ENCODE measurements around the gene DISC1. TPM values are rescaled to one million over a fixed set of nuclear protein-coding genes. Genes with fewer than 3 reads are reported as not detected.
A peak's percentile ranks its signal among the peaks of the same experiment; 100 is the strongest.

DISC1 gene
- total and polyA plus RNA-seq, 12 donors: 1.0 to 21.0 (median 9.7) TPM

- Histone ChIP-seq H3K9me3 (replicated peaks in 1 of 3) (no peaks in the 10 kb centered on the region), H3K4me3 (no peak overlapping the region), H3K27ac (no peak overlapping the region), H3K36me3 (replicated peaks in 1 of 2) (no peaks in the 10 kb centered on the region), H3K27me3 (no peaks in the 10 kb centered on the region), H3K4me1 (replicated peaks in 1 of 2) (no peaks in the 10 kb centered on the region)
- TF ChIP-seq CTCF (IDR thresholded peaks at IDR 0.05) (no peak), POLR2A (IDR thresholded peaks at IDR 0.05) (no peak)
- WGBS, 4 donors: 92 to 95% (median 93%) methylated on average over 7 of the region's 7 CpGs
- no peak for DNase-seq
- intact Hi-C loops (cut with DNase I): no loop called here
Observed at GRCh38 chr1:231893400-231894102, 267.0 kb downstream of the DISC1 start.

- no peak overlapping the region for H3K4me3 ChIP-seq
- no peak for DNase-seq
- H3K36me3 ChIP-seq (replicated peaks in 1 of 2): no peaks in the 10 kb centered on the region
- H3K9me3 ChIP-seq (replicated peaks in 1 of 3): no peaks in the 10 kb centered on the region
- no peaks in the 10 kb centered on the region for H3K4me1 ChIP-seq (replicated peaks in 1 of 2)
- H3K27me3 ChIP-seq: no peaks in the 10 kb centered on the region
- TF ChIP-seq POLR2A (IDR thresholded peaks at IDR 0.05) (no peak), CTCF (IDR thresholded peaks at IDR 0.05) (no peak)
- WGBS, 4 donors: 94 to 99% (median 97%) methylated on average over 4 of the region's 4 CpGs
- no peak overlapping the region for H3K27ac ChIP-seq
- intact Hi-C loops (cut with DNase I): no loop called here
Observed at GRCh38 chr1:231896806-231897205, 270.2 kb downstream of the DISC1 start.

- H3K4me3 ChIP-seq: no peak overlapping the region
- no peaks in the 10 kb centered on the region for H3K36me3 ChIP-seq (replicated peaks in 1 of 2)
- no peak overlapping the region for H3K27ac ChIP-seq
- no peak for DNase-seq
- WGBS, 4 donors: 95 to 100% (median 97%) methylated on average over 2 of the region's 2 CpGs
- TF ChIP-seq CTCF (IDR thresholded peaks at IDR 0.05) (no peak), POLR2A (IDR thresholded peaks at IDR 0.05) (no peak)
- H3K4me1 ChIP-seq (replicated peaks in 1 of 2): no peaks in the 10 kb centered on the region
- H3K9me3 ChIP-seq (replicated peaks in 1 of 3): no peaks in the 10 kb centered on the region
- intact Hi-C loops (cut with DNase I): no loop called here
- H3K27me3 ChIP-seq: no peaks in the 10 kb centered on the region
Observed at GRCh38 chr1:231899046-231899445, 272.5 kb downstream of the DISC1 start.

GRCh38 chr1:231899713-231900435 is 273.3 kb downstream of the DISC1 start:
- peak overlapping the region in 1 of 4 donors; percentile 35 for H3K4me3 ChIP-seq
- TF ChIP-seq POLR2A (IDR thresholded peaks at IDR 0.05): no peak
- TF ChIP-seq CTCF (IDR thresholded peaks at IDR 0.05): no peak
- no peaks in the 10 kb centered on the region for H3K36me3 ChIP-seq (replicated peaks in 1 of 2)
- H3K4me1 ChIP-seq (replicated peaks in 1 of 2): no peaks in the 10 kb centered on the region
- H3K9me3 ChIP-seq (replicated peaks in 1 of 3): no peaks in the 10 kb centered on the region
- WGBS, 4 donors: 51 to 60% (median 55%) methylated on average over 9 of the region's 9 CpGs
- intact Hi-C loops (cut with DNase I): no loop called here
- no peaks in the 10 kb centered on the region for H3K27me3 ChIP-seq
- peak in 1 of 7 donors; percentile 8 for DNase-seq
- no peak overlapping the region for H3K27ac ChIP-seq
